Coronary artery (tissue), 2 donors: ENCODE results near the gene GRIK1.

Experiments used
- DNase-seq: peaks from one replicate; pipeline ENCODE4 v3.0.0-alpha.2; 2017; ENCODE audit warnings: low spot score
- H3K27ac ChIP-seq, 2 donors: fragments of 200-600 bp; sonication (generic); one replicate each; pipeline ENCODE4 v1.5.1; 2016 to 2019
- H3K4me3 ChIP-seq: fragments of 200-600 bp; sonication (generic); 2 replicates; pipeline ENCODE4 v1.5.1; 2016; ENCODE audit warnings: mild to moderate bottlenecking, moderate library complexity
- TF ChIP-seq, protein P1 (sequence below): fragments of 200-600 bp; sonication (generic); IDR thresholded peaks from one replicate; pipeline ENCODE4 v1.5.1; 2019; ENCODE audit warnings: antibody characterized with exemption

The GRIK1 gene

DNA sequence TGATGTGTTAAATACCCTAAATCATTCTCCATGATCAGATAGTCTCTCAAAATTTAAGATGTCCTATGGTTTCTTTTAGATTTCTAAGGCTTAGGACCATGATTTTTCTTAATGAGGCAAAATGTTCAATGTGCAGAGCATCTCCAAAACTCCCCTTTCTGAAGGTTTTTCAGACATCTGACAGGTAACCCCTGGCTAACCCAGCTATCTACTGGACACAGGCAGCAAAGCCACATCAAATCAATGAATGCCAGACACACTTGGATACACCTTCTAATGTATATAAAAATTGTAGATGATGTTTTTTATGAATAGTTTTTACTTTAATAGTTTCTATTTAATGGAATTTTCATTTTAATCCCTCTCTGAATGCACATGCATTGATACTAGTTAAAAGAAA is 285.6 kb downstream of the GRIK1 start:
- TF ChIP-seq, protein P1, sequence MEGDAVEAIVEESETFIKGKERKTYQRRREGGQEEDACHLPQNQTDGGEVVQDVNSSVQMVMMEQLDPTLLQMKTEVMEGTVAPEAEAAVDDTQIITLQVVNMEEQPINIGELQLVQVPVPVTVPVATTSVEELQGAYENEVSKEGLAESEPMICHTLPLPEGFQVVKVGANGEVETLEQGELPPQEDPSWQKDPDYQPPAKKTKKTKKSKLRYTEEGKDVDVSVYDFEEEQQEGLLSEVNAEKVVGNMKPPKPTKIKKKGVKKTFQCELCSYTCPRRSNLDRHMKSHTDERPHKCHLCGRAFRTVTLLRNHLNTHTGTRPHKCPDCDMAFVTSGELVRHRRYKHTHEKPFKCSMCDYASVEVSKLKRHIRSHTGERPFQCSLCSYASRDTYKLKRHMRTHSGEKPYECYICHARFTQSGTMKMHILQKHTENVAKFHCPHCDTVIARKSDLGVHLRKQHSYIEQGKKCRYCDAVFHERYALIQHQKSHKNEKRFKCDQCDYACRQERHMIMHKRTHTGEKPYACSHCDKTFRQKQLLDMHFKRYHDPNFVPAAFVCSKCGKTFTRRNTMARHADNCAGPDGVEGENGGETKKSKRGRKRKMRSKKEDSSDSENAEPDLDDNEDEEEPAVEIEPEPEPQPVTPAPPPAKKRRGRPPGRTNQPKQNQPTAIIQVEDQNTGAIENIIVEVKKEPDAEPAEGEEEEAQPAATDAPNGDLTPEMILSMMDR: no peak
- Histone ChIP-seq H3K27ac (no peak overlapping the region), H3K4me3 (no peak overlapping the region)
- no peak for DNase-seq

DNA sequence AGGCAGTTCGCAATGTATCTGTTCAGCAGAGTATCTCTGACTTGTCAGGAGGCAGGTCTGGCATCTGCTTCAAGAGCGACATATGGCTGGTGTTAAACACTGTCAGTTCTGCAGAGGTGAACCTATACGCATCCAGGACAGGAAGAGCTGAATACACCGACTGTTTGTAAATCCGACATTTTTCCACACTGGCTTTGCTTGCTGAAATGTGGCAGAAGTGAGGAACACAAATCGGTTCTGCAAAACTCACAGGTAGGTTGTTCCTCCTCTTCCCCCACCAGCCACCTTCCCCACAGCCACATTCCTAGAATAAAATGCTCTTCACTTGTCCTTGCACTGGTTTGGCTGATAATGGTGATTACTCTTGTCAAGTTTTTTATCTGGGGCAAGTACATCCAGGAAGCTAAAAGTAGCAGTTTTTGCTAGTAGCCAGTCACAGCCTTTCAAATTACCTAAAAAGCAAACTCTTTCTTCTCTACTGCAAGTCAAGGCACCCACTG is 289.2 kb downstream of the GRIK1 start:
- Histone ChIP-seq H3K27ac (no peak overlapping the region), H3K4me3 (no peak overlapping the region)
- no peak for DNase-seq
- TF ChIP-seq, protein P1: no peak

DNA sequence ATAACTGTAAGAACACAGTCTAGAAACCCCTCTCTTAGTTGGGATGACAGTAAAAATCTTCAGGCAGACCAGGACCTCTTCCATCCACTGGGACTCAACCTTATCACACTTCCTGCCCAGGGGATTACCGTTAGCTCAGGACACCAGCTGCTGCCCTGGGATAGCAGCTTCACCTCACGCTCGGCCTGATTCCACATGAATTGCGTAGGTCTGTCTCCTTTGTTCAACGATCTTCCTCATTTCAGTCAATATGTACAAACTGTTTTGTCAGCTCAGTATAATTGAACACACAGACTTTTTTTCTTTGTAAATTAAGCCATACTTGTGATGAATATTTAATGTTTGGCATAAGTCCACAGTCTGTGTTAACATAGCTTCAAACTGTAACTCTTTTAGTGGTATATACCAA is 290.4 kb downstream of the GRIK1 start:
- Histone ChIP-seq H3K27ac (no peak overlapping the region), H3K4me3 (no peak overlapping the region)
- TF ChIP-seq, protein P1: no peak
- DNase-seq: no peak

DNA sequence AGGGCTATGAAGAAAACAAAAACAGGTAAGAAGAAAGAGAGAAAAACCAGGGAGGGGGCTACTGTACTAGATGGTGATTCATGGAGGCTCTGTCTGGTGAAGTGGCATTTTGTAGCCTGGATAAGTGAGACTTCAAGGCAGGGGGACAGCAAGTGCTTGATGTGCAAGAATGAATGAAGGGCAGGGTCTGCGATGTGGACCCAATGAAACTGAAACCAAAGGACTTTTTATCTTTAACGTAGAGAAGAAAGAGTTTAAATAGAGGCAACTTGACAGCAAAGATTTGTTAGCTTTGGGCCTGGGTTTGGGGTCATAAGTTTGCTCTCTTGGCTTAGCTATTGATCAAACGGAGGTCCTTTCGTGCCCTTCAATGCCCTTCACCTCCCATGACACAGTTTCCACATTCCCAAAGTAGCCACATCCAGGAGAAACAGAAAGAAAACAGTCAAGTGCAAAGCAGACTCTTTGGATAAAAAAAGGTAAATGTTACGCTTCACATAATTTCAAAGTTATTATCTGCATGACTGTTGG is 291.0 kb downstream of the GRIK1 start:
- TF ChIP-seq, protein P1: no peak
- no peak for DNase-seq
- no peak overlapping the region for H3K4me3 ChIP-seq
- H3K27ac ChIP-seq: no peak overlapping the region

DNA sequence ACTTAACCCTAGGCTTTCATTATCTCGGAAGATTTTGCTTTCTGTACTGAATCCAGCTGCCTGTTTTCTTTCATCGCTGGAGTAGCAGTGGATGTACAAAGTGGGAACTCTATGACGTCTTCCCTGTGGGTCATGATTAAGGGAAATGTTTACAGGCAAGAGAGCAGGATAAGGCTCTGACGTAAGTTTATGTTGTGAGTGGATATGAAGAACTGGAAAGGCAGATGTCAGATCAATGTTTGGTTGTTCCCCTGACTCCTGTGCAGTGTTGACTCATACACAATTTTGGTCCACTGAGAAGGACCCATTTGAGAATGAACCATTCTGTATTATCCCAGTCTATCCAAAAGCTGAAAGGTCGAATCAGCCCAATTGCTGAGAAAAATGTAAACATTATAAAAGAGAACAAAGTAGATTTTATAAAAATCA is 292.4 kb downstream of the GRIK1 start:
- no peak overlapping the region for H3K27ac ChIP-seq
- DNase-seq: no peak
- no peak overlapping the region for H3K4me3 ChIP-seq
- TF ChIP-seq, protein P1: no peak

DNA sequence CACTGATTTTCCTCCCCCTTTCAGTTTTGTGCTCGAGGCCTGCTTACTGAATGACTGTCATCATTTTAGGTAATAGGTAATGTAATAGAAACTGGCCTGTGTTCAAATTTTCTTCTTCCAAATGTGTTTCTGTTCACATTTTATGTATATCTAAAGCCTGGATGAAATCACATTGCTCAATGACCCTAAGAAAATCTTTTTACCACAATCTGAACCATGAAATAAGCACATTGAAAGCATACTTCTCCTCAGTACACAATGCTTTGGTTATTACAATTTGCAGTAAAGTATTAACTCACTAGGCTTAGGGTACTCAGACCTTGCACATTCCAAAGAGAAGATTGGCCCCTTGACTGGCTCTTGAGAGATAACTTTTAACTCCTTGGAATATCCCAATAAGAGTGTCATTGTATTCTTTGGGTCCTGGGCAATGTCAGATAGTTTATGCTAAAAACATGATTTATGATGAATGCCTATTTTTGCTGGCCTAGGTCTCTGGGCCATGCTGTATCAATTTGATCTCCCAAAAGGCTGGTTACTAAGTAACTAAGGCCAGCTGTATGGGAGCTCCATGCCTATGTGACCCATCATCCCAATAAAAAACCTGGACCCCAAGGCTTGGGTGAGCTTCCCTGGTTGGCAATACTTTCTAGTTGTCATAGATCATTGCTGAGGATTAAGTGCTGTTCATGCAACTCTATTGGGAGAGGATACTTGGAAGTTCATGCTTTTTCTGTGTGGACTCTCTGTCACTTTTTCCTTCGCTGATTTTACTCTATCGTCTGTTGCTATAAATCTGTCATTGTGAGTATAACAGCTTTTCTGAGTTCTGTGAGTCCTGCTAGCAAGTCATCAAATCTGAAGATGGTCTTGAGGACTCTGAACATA is 293.9 kb downstream of the GRIK1 start:
- DNase-seq: no peak
- Histone ChIP-seq H3K4me3 (no peak overlapping the region), H3K27ac (no peak overlapping the region)
- TF ChIP-seq, protein P1: no peak

DNA sequence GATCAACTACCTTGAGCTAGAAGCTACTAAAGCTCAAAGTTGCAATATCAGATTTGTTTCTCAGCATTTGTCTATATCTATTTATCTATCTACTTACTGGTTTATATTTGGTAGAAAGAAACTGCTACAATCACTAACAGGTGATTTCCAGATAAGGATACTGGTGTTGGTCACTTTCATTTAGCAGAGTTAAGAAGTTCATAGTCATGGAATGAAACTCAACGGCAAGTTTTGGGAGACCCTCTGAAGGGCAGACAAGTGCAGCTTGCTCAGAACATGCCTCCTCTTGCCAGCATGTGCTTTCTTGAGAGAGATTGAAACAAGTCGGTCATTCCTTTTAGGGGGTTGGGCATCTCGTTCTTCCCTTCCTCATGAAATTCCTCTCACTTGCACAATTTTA is 296.5 kb downstream of the GRIK1 start:
- TF ChIP-seq, protein P1: no peak
- DNase-seq: no peak
- H3K4me3 ChIP-seq: no peak overlapping the region
- no peak overlapping the region for H3K27ac ChIP-seq
